ENCODE measurements around the gene AFP.
"Not testable (repeated sequence)": the region's sequence is repeated elsewhere in the genome, so short reads cannot be mapped to it uniquely, and the experiment has no call there.

Gene AFP
- total RNA-seq = 0 reads per million in 3 experiments

GRCh38 chr4:73435984-73436383 lies at the start of gene AFP:
Gene AFP (plus strand): TSS chr4:73436221. CDS start chr4:73436263, 42 bp downstream.
- DNase-seq = no peak

- no peak for DNase-seq
Measured at GRCh38 chr4:73387552-73387951, 48.5 kb upstream of the AFP start.

- no peak for DNase-seq
Measured at GRCh38 chr4:73388887-73389286, 47.1 kb upstream of the AFP start.

GRCh38 chr4:73389663-73390062 lies 46.4 kb upstream of the AFP start:
- not testable (repeated sequence) for DNase-seq

GRCh38 chr4:73391774-73392173 lies 44.2 kb upstream of the AFP start:
- no peak for DNase-seq

GRCh38 chr4:73392936-73393335 lies 43.1 kb upstream of the AFP start:
- DNase-seq = no peak

- no peak for DNase-seq
Measured at GRCh38 chr4:73396304-73396703, 39.7 kb upstream of the AFP start.

- DNase-seq = no peak
Measured at GRCh38 chr4:73396993-73397972, 38.7 kb upstream of the AFP start.

GRCh38 chr4:73401412-73401811 lies 34.6 kb upstream of the AFP start:
- no peak for DNase-seq

GRCh38 chr4:73404042-73404441 lies 32.0 kb upstream of the AFP start, which contains the start of gene ALB:
Gene ALB (plus strand): TSS chr4:73404287. CDS start chr4:73404328, 41 bp downstream.
- no peak for DNase-seq

- no peak for DNase-seq
Measured at GRCh38 chr4:73404457-73404856, 31.6 kb upstream of the AFP start.

- DNase-seq = no peak
Measured at GRCh38 chr4:73405138-73405537, 30.9 kb upstream of the AFP start.

- DNase-seq = no peak
Measured at GRCh38 chr4:73406548-73406875, 29.5 kb upstream of the AFP start.

- no peak for DNase-seq
Measured at GRCh38 chr4:73407227-73407673, 28.8 kb upstream of the AFP start.

- no peak for DNase-seq
Measured at GRCh38 chr4:73408181-73408867, 27.7 kb upstream of the AFP start.

- no peak for DNase-seq
Measured at GRCh38 chr4:73409012-73409862, 26.8 kb upstream of the AFP start.

- DNase-seq = no peak
Measured at GRCh38 chr4:73409978-73410548, 26.0 kb upstream of the AFP start.

- DNase-seq = no peak
Measured at GRCh38 chr4:73410916-73411730, 24.9 kb upstream of the AFP start.

- no peak for DNase-seq
Measured at GRCh38 chr4:73411731-73412414, 24.1 kb upstream of the AFP start.

GRCh38 chr4:73413294-73413755 lies 22.7 kb upstream of the AFP start:
- DNase-seq = no peak

GRCh38 chr4:73414936-73415271 lies 21.1 kb upstream of the AFP start:
- no peak for DNase-seq
